ENCODE measurements around the gene AP3B1.

DNA sequence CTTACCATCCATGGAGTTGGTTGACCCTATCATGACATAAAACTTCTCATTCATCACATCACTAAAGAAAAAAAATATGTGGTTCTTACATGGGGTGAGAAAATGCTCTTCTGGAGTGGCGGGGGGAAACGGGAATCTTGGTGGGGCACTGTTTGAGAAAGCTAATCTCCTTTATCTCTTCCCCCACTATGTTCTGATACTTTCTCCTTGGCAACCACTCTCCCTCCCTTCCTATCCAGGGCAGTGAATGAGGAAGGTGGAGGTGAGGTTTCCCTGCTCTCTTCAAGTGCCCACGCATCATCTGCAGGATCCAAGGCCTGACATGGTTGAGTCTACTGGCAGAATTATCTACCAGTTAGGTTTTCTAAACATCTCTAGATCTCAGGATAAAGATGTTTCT, 297.6 kb downstream of the AP3B1 start:
- TF ChIP-seq, protein P1, sequence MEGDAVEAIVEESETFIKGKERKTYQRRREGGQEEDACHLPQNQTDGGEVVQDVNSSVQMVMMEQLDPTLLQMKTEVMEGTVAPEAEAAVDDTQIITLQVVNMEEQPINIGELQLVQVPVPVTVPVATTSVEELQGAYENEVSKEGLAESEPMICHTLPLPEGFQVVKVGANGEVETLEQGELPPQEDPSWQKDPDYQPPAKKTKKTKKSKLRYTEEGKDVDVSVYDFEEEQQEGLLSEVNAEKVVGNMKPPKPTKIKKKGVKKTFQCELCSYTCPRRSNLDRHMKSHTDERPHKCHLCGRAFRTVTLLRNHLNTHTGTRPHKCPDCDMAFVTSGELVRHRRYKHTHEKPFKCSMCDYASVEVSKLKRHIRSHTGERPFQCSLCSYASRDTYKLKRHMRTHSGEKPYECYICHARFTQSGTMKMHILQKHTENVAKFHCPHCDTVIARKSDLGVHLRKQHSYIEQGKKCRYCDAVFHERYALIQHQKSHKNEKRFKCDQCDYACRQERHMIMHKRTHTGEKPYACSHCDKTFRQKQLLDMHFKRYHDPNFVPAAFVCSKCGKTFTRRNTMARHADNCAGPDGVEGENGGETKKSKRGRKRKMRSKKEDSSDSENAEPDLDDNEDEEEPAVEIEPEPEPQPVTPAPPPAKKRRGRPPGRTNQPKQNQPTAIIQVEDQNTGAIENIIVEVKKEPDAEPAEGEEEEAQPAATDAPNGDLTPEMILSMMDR (IDR thresholded peaks at IDR 0.05): no peak
- no peak for TF ChIP-seq ZFX (IDR thresholded peaks at IDR 0.05; ENCODE audit: borderline replicate concordance)

Data from 22Rv1 (cell line).